ENCODE measurements around the gene CATSPERE.
"Not testable (repeated sequence)": the region's sequence is repeated elsewhere in the genome, so short reads cannot be mapped to it uniquely, and the experiment has no call there.

The CATSPERE gene

DNA sequence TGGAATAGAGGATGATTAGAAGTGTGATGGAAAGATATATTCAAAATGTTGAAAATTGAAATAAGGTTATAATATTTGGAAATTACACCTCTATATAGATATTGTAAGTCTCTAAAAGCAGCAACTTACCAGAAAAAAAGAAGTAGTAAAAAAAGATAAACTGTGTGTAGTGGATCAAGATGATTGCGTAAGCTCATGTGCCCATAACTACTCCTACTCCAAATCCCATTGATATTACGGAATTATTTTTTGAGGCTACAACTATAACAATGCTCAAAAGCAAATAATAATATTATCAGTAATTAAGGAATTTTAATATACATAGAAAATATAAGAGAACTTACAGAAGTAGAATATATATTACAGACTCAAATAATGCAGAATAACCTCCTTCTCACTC is 33.6 kb downstream of the CATSPERE start:
- no peak for DNase-seq (ENCODE audit: extremely low spot score)
- ChIA-PET POLR2A (no interaction called here), CTCF (no interaction called here)
- TF ChIP-seq CTBP1 (IDR thresholded peaks at IDR 0.05; ENCODE audit: borderline replicate concordance) (no peak), FOXM1 (IDR thresholded peaks at IDR 0.05; ENCODE audit: borderline replicate concordance) (no peak), ZNF384 (IDR thresholded peaks at IDR 0.05) (no peak), BHLHE40 (IDR thresholded peaks at IDR 0.05; ENCODE audit: borderline replicate concordance) (no peak), SUZ12 (IDR thresholded peaks at IDR 0.05) (no peak), L3MBTL2 (conservative IDR thresholded peaks at IDR 0.05) (no peak), FOXA1 (IDR thresholded peaks at IDR 0.05) (no peak), ARNT (IDR thresholded peaks at IDR 0.05) (no peak), LEF1 (IDR thresholded peaks at IDR 0.05; ENCODE audit: borderline replicate concordance) (no peak), ELF4 (IDR thresholded peaks at IDR 0.05) (no peak), TARDBP (IDR thresholded peaks at IDR 0.05) (no peak), SP1 (IDR thresholded peaks at IDR 0.05) (no peak), NFRKB (IDR thresholded peaks at IDR 0.05) (no peak), FOXK2 (IDR thresholded peaks at IDR 0.05) (no peak)
- TF ChIP-seq, protein P1, sequence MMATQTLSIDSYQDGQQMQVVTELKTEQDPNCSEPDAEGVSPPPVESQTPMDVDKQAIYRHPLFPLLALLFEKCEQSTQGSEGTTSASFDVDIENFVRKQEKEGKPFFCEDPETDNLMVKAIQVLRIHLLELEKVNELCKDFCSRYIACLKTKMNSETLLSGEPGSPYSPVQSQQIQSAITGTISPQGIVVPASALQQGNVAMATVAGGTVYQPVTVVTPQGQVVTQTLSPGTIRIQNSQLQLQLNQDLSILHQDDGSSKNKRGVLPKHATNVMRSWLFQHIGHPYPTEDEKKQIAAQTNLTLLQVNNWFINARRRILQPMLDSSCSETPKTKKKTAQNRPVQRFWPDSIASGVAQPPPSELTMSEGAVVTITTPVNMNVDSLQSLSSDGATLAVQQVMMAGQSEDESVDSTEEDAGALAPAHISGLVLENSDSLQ (IDR thresholded peaks at IDR 0.05): no peak

DNA sequence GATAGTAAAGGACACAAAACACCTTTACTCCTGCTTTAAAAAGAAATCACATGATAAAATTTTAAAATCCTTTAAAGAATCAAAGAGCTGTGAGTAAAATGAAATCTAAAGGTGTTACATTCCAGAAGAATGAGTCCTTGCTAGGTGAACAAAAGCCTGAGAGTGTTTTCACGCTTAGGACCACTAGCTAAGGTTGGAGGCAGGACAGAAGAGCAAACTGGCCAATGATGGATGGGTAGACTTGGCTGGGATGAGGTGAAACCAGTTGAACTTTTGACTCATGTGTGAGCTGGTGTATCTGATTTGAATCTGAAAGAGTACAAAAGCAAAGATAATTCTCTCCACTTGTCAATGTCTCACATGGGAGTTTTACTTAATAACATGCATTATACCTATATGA is 35.1 kb downstream of the CATSPERE start:
- DNase-seq (ENCODE audit: extremely low spot score): no peak
- TF ChIP-seq BHLHE40 (IDR thresholded peaks at IDR 0.05; ENCODE audit: borderline replicate concordance): no peak
- no peak for TF ChIP-seq NFRKB (IDR thresholded peaks at IDR 0.05)
- TF ChIP-seq LEF1 (IDR thresholded peaks at IDR 0.05; ENCODE audit: borderline replicate concordance): no peak
- CTCF ChIA-PET: no interaction called here
- POLR2A ChIA-PET: no interaction called here

GRCh38 chr1:244497805-244498204 is 36.7 kb downstream of the CATSPERE start:
- no peak for DNase-seq (ENCODE audit: extremely low spot score)
- CTCF ChIA-PET: no interaction called here
- POLR2A ChIA-PET: no interaction called here
- TF ChIP-seq FOXK2 (IDR thresholded peaks at IDR 0.05) (no peak), NFRKB (IDR thresholded peaks at IDR 0.05) (no peak), ARNT (IDR thresholded peaks at IDR 0.05) (no peak), ELF4 (IDR thresholded peaks at IDR 0.05) (no peak), L3MBTL2 (conservative IDR thresholded peaks at IDR 0.05) (no peak), ZNF384 (IDR thresholded peaks at IDR 0.05) (no peak), FOXA1 (IDR thresholded peaks at IDR 0.05) (no peak)

- CTCF ChIA-PET; DNase-seq (ENCODE audit: extremely low spot score); POLR2A ChIA-PET: not testable (repeated sequence)
Measured at GRCh38 chr1:244499484-244499883, 38.4 kb downstream of the CATSPERE start.

DNA sequence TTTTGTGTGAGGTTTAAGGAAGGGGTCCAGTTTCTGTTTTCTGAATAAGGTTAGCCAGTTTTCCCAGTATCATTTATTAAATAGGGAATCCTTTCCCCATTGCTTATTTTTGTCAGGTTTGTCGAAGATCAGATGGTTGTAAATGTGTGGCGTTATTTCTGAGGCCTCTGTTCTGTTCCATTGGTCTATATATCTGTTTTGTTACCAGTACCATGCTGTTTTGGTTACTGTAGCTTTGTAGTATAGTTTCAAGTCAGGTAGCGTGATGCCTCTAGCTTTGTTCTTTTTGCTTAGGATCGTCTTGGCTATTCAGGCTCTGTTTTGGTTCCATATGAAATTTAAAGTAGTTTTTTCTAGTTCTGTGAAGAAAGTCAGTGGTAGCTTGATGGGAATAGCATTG is 39.4 kb downstream of the CATSPERE start:
- CTCF ChIA-PET; DNase-seq (ENCODE audit: extremely low spot score); POLR2A ChIA-PET: not testable (repeated sequence)

GRCh38 chr1:244502630-244503029 is 41.6 kb downstream of the CATSPERE start:
- ChIA-PET POLR2A (no interaction called here), CTCF (no interaction called here)
- DNase-seq (ENCODE audit: extremely low spot score): no peak
- no peak for TF ChIP-seq SP1 (IDR thresholded peaks at IDR 0.05)
- no peak for TF ChIP-seq FOXK2 (IDR thresholded peaks at IDR 0.05)
- TF ChIP-seq FOXA1 (IDR thresholded peaks at IDR 0.05): no peak
- TF ChIP-seq BHLHE40 (IDR thresholded peaks at IDR 0.05; ENCODE audit: borderline replicate concordance): no peak
- TF ChIP-seq ZNF384 (IDR thresholded peaks at IDR 0.05): no peak
- TF ChIP-seq, protein P1 (IDR thresholded peaks at IDR 0.05): no peak
- TF ChIP-seq LEF1 (IDR thresholded peaks at IDR 0.05; ENCODE audit: borderline replicate concordance): no peak
- TF ChIP-seq L3MBTL2 (conservative IDR thresholded peaks at IDR 0.05): no peak
- no peak for TF ChIP-seq TARDBP (IDR thresholded peaks at IDR 0.05)
- TF ChIP-seq NFRKB (IDR thresholded peaks at IDR 0.05): no peak

DNA sequence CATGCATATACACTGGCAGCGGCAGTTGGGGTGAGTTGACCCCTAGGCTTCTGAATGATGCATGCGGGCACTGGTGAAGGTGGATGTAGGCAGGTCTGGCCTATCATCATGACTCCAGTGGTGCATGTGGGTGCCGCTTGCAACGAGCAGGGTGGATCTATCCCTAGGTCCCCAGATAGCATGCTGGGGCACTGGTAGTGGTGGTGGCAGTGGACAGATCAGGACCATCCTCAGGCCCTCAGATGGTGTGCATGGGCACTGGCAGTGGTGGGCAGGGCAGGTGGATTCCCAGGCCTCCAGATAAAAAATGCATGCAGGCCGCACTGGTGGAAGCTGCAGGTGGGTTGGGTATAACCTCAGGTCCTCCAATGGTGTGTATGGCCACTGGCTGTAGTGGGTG is 52.4 kb downstream of the CATSPERE start:
- CTCF ChIA-PET: no interaction called here
- TF ChIP-seq ELF4 (IDR thresholded peaks at IDR 0.05) (no peak), LEF1 (IDR thresholded peaks at IDR 0.05; ENCODE audit: borderline replicate concordance) (no peak), ZNF384 (IDR thresholded peaks at IDR 0.05) (no peak), FOXK2 (IDR thresholded peaks at IDR 0.05) (no peak)
- DNase-seq (ENCODE audit: extremely low spot score): no peak
- POLR2A ChIA-PET: no interaction called here

GRCh38 chr1:244515680-244516079 is 54.6 kb downstream of the CATSPERE start:
- TF ChIP-seq NFRKB (IDR thresholded peaks at IDR 0.05) (no peak), ELF4 (IDR thresholded peaks at IDR 0.05) (no peak), SUZ12 (IDR thresholded peaks at IDR 0.05) (no peak), SP1 (IDR thresholded peaks at IDR 0.05) (no peak), CTBP1 (IDR thresholded peaks at IDR 0.05; ENCODE audit: borderline replicate concordance) (no peak), L3MBTL2 (conservative IDR thresholded peaks at IDR 0.05) (no peak), ARNT (IDR thresholded peaks at IDR 0.05) (no peak), FOXK2 (IDR thresholded peaks at IDR 0.05) (no peak), FOXA1 (IDR thresholded peaks at IDR 0.05) (no peak), BHLHE40 (IDR thresholded peaks at IDR 0.05; ENCODE audit: borderline replicate concordance) (no peak), ZNF384 (IDR thresholded peaks at IDR 0.05) (no peak)
- ChIA-PET POLR2A (no interaction called here), CTCF (no interaction called here)
- no peak for DNase-seq (ENCODE audit: extremely low spot score)

DNA sequence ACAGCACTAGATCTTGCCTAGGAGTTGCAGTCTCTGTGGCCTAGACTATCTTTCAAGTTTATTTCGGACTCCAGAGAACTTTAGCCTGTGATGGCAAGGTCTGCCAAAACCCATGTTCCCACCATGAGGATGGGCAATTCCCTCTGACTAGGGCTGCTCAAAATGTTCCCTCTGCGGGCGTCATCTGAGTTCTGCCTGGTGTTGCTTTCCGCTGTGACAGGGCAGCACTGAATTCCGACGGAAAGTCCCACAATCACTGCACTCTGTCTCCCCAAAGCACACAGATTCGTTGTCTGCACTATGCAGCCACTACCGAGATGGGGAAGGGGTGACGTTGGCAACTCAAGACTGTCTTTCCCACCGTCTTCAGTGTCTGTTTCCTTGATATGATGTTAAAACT is 75.2 kb downstream of the CATSPERE start:
- no peak for TF ChIP-seq NFRKB (IDR thresholded peaks at IDR 0.05)
- TF ChIP-seq LEF1 (IDR thresholded peaks at IDR 0.05; ENCODE audit: borderline replicate concordance): no peak
- TF ChIP-seq HDGF (IDR thresholded peaks at IDR 0.05; ENCODE audit: borderline replicate concordance): no peak
- no peak for TF ChIP-seq SP1 (IDR thresholded peaks at IDR 0.05)
- TF ChIP-seq FOXM1 (IDR thresholded peaks at IDR 0.05; ENCODE audit: borderline replicate concordance): no peak
- TF ChIP-seq L3MBTL2 (conservative IDR thresholded peaks at IDR 0.05): no peak
- TF ChIP-seq FOXA1 (IDR thresholded peaks at IDR 0.05): no peak
- TF ChIP-seq ARNT (IDR thresholded peaks at IDR 0.05): no peak
- ChIA-PET POLR2A (no interaction called here), CTCF (no interaction called here)
- no peak for DNase-seq (ENCODE audit: extremely low spot score)

All from HEK293T (cell line).